Nephron progenitor cell (in vitro differentiated cells): ENCODE data around the gene FGD4.
"Not testable (repeated sequence)": the region's sequence is repeated elsewhere in the genome, so short reads cannot be mapped to it uniquely, and the experiment has no call there.

ENCODE experiments used
- DNase-seq: peaks from one replicate; pipeline ENCODE4 v3.0.0; 2021
- H3K27ac Mint-ChIP-seq: 2 replicates; pipeline ENCODE4 v1.8.0; 2021; ENCODE audit warnings: mild to moderate bottlenecking, moderate library complexity, mixed read lengths
- H3K27me3 Mint-ChIP-seq: 2 replicates; pipeline ENCODE4 v1.8.0; 2021; ENCODE audit warnings: mild to moderate bottlenecking, low read depth, mixed read lengths; ENCODE audit not compliant: poor library complexity
- H3K36me3 Mint-ChIP-seq: 2 replicates; pipeline ENCODE4 v1.8.0; 2021; ENCODE audit warnings: low read depth, mixed read lengths
- H3K4me1 Mint-ChIP-seq: 2 replicates; pipeline ENCODE4 v1.8.0; 2021; ENCODE audit warnings: mixed read lengths
- H3K4me3 Mint-ChIP-seq: 2 replicates; pipeline ENCODE4 v1.8.0; 2021; ENCODE audit warnings: mild to moderate bottlenecking, moderate library complexity, mixed read lengths
- H3K9me3 Mint-ChIP-seq: 2 replicates; pipeline ENCODE4 v1.8.0; 2021; ENCODE audit warnings: mild to moderate bottlenecking, moderate library complexity, mixed read lengths
- TF ChIP-seq, protein P1 (sequence below): fragments of 200-600 bp; sonication (generic); IDR thresholded peaks from 2 replicates; pipeline ENCODE4 v1.5.0; 2021; ENCODE audit warnings: antibody characterized with exemption

Gene FGD4

GRCh38 chr12:32560520-32560919 lies 161.2 kb downstream of the FGD4 start:
- Mint-ChIP-seq H3K27me3 (peaks cover 3% of the 10 kb centered on the region), H3K4me3 (no peak overlapping the region), H3K27ac (no peak overlapping the region), H3K36me3 (peaks cover 33% of the 10 kb centered on the region), H3K4me1 (peaks cover 9% of the 10 kb centered on the region), H3K9me3 (peaks cover 23% of the 10 kb centered on the region)
- DNase-seq = no peak
- TF ChIP-seq, protein P1, sequence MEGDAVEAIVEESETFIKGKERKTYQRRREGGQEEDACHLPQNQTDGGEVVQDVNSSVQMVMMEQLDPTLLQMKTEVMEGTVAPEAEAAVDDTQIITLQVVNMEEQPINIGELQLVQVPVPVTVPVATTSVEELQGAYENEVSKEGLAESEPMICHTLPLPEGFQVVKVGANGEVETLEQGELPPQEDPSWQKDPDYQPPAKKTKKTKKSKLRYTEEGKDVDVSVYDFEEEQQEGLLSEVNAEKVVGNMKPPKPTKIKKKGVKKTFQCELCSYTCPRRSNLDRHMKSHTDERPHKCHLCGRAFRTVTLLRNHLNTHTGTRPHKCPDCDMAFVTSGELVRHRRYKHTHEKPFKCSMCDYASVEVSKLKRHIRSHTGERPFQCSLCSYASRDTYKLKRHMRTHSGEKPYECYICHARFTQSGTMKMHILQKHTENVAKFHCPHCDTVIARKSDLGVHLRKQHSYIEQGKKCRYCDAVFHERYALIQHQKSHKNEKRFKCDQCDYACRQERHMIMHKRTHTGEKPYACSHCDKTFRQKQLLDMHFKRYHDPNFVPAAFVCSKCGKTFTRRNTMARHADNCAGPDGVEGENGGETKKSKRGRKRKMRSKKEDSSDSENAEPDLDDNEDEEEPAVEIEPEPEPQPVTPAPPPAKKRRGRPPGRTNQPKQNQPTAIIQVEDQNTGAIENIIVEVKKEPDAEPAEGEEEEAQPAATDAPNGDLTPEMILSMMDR = no peak

DNA sequence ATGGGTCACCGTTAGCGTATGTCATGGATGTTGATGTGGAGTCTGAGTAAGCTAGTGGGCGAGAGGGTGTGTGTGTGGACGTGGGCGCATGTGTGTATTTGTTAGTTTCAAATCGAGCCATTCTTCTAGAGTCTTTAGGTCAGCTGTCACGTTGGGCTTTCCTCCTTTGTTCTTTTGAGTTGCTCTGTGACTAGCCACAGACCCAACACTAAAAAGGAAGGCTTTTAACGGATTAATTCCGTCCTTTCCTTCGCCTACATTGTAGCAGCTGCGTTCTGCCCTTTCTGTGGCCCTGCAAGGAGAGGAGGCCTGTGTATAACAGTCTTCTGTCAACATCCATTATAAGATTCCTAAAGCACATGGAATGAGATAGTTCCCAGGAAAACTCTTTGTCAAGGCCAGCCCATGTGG lies 162.6 kb downstream of the FGD4 start:
- Mint-ChIP-seq H3K27ac (peak overlapping the region; percentile 1), H3K4me3 (no peak overlapping the region), H3K27me3 (no peaks in the 10 kb centered on the region), H3K36me3 (peaks cover 33% of the 10 kb centered on the region), H3K4me1 (peaks cover 10% of the 10 kb centered on the region), H3K9me3 (peaks cover 23% of the 10 kb centered on the region)
- DNase-seq = no peak
- TF ChIP-seq, protein P1 = no peak

DNA sequence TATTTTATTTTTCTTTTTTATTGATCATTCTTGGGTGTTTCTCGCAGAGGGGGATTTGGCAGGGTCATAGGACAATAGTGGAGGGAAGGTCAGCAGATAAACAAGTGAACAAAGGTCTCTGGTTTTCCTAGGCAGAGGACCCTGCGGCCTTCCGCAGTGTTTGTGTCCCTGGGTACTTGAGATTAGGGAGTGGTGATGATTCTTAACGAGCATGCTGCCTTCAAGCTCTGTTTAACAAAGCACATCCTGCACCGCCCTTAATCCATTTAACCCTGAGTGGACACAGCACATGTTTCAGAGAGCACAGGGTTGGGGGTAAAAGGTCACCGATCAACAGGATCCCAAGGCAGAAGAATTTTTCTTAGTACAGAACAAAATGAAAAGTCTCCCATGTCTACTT lies 163.1 kb downstream of the FGD4 start:
- H3K36me3 Mint-ChIP-seq = peaks cover 33% of the 10 kb centered on the region
- H3K4me1 Mint-ChIP-seq = peaks cover 15% of the 10 kb centered on the region
- DNase-seq, H3K27me3 Mint-ChIP-seq, H3K4me3 Mint-ChIP-seq: not testable (repeated sequence)
- peaks cover 23% of the 10 kb centered on the region for H3K9me3 Mint-ChIP-seq
- peak overlapping the region; percentile 1 for H3K27ac Mint-ChIP-seq

DNA sequence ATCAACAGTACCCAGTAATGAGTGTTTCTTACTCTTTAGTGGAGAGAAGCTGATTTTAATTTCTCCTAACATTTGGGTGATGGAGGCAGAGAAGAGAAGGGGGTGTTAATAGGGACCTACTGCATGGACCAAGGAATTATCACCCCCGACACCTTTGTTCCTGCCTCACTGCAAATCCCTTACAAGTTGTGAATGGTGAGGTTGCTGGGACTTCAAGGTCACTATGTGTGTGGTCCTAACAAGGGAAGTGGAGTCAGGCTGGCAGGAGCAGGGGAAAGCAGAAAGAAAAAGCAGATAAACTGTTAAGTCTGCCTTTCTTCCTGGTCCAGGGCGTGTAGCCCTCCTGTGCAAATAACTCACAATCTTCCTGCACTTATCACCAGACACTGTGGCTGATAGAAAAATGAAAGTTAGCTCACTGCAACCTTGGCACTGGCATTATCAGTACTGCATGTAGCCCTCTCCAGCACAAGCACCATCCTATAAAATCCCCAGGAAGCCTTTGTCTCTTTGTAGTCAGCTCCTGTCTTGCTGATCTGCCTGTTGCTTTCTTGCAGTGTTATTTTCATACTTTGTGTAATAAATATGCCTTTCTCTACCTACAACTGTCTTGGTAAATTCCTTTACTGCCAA lies 167.4 kb downstream of the FGD4 start:
- Mint-ChIP-seq H3K4me3 (no peak overlapping the region), H3K9me3 (peaks cover 18% of the 10 kb centered on the region), H3K4me1 (peaks cover 26% of the 10 kb centered on the region), H3K27ac (peak overlapping the region; percentile 82), H3K27me3 (no peaks in the 10 kb centered on the region), H3K36me3 (peaks cover 25% of the 10 kb centered on the region)
- TF ChIP-seq, protein P1 = no peak
- no peak for DNase-seq

DNA sequence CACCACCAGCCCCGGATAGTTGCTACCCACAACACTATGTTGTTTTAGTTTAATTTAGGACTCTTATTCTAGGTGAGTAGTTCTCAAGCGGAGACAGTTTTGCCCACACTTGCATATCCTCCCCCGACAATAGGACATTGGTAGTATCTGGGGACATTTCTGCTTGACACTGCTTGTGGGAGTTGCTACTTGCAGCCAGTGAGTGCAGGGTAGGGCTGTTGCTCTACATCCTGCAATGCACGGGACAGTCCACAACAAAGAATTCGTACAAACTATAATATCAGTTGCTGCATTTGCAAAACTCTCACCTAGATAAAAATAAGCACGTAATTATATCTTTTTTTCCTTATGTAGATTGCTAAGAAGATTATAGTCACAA lies 167.9 kb downstream of the FGD4 start:
- Mint-ChIP-seq H3K9me3 (peaks cover 13% of the 10 kb centered on the region), H3K4me3 (no peak overlapping the region), H3K4me1 (peaks cover 21% of the 10 kb centered on the region), H3K27me3 (no peaks in the 10 kb centered on the region), H3K27ac (peak overlapping the region; percentile 82), H3K36me3 (peaks cover 20% of the 10 kb centered on the region)
- TF ChIP-seq, protein P1 = no peak
- no peak for DNase-seq

DNA sequence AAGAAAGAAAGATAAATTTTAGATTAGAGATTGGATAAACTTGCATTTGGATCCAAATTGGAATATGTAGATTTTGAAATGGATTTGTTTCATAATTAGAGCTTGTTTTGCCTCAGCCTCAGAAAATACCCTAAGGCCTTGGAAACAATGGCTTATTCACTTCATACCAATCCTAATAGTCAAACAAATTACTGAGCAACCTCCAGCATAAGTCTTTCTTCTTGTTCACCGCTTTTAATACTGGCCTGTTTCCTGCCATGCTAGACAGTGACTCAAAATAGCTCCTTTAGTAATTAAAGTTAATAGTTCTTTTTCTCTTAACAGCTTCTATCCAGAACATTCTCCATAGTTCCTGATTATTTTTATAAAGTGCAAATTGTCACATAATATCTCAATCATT lies 168.9 kb downstream of the FGD4 start:
- Mint-ChIP-seq H3K9me3 (peaks cover 10% of the 10 kb centered on the region), H3K27me3 (no peaks in the 10 kb centered on the region), H3K4me1 (peaks cover 21% of the 10 kb centered on the region), H3K27ac (no peak overlapping the region), H3K36me3 (peaks cover 22% of the 10 kb centered on the region), H3K4me3 (no peak overlapping the region)
- DNase-seq = no peak
- TF ChIP-seq, protein P1 = no peak
